ENCODE data around the gene STOX1. TPM values are rescaled to one million over a fixed set of nuclear protein-coding genes. Genes with fewer than 3 reads are reported as not detected.

STOX1 gene
- polyA plus RNA-seq, 3 donors, result 0.03 TPM; not detected in 2

Small RNAs within 50 kb of the gene (small RNA-seq; reads per million reads assigned to genes)
- gene RNU6-571P (ENCODE audit: insufficient read length, low read depth) (not detected), gene RNU6-697P (ENCODE audit: insufficient read length, low read depth) (not detected)

Other genes starting within 250 kb of the STOX1 start
- 10 to 100 TPM; 16.7 to 26.3 (median 23.4) TPM for gene CCAR1, start 106.3 kb upstream of the STOX1 start, polyA plus RNA-seq
- 10 to 100 TPM; 14.2 to 17.1 (median 17.0) TPM for gene DDX50, start 73.8 kb downstream of the STOX1 start, polyA plus RNA-seq
- gene DDX21, start 128.6 kb downstream of the STOX1 start, polyA plus RNA-seq, result 10 to 100 TPM in 2 of 3 donors, 1 to 10 TPM in 1; 9.8 to 39.3 (median 13.6) TPM
- 1 to 10 TPM in 2 of 3 donors, under 1 TPM in 1; 0.52 to 4.0 (median 1.4) TPM for gene KIFBP, start 161.3 kb downstream of the STOX1 start, polyA plus RNA-seq